Endodermal cell (in vitro differentiated cells): ENCODE results near the gene P2RY8. TPM values are rescaled to one million over a fixed set of nuclear protein-coding genes. Genes with fewer than 3 reads are reported as not detected.
"Not testable (repeated sequence)": the region's sequence is repeated elsewhere in the genome, so short reads cannot be mapped to it uniquely, and the experiment has no call there.

Source experiments
- DNase-seq: peaks from one replicate; pipeline ENCODE4 v3.0.0-alpha.2; 2017
- H3K27ac ChIP-seq: 2 replicates; pipeline ENCODE4 v1.5.1; 2013; ENCODE audit warnings: mild to moderate bottlenecking, low read depth, low read length, moderate library complexity
- H3K27me3 ChIP-seq: 2 replicates; pipeline ENCODE4 v1.6.1; 2013; ENCODE audit warnings: mild to moderate bottlenecking, low read length, moderate library complexity; ENCODE audit not compliant: insufficient read depth, control insufficient read depth, poor library complexity, severe bottlenecking
- H3K36me3 ChIP-seq: 2 replicates; pipeline ENCODE4 v1.7.0; 2013; ENCODE audit warnings: mild to moderate bottlenecking, low read length, moderate library complexity; ENCODE audit not compliant: control insufficient read depth, insufficient read depth
- H3K4me1 ChIP-seq: one replicate; pipeline ENCODE4 v1.7.0; 2013; ENCODE audit warnings: low read length; ENCODE audit not compliant: control insufficient read depth, insufficient read depth
- H3K4me3 ChIP-seq: 2 replicates; pipeline ENCODE4 v1.5.1; 2013; ENCODE audit warnings: mild to moderate bottlenecking, low read length, moderate library complexity
- H3K9ac ChIP-seq: 2 replicates; pipeline ENCODE4 v1.6.1; 2013; ENCODE audit warnings: mild to moderate bottlenecking, low read length, moderate library complexity; ENCODE audit not compliant: poor library complexity, severe bottlenecking; ENCODE audit errors: extremely low read depth
- H3K9me3 ChIP-seq: 2 replicates; pipeline ENCODE4 v1.6.1; 2013; ENCODE audit warnings: mild to moderate bottlenecking, low read length, moderate library complexity; ENCODE audit not compliant: control insufficient read depth
- H3K27ac Mint-ChIP-seq: 2 replicates; pipeline ENCODE4 v1.8.0; 2020; ENCODE audit warnings: mixed read lengths
- H3K27me3 Mint-ChIP-seq: 2 replicates; pipeline ENCODE4 v1.8.0; 2021; ENCODE audit warnings: mild to moderate bottlenecking, mixed read lengths; ENCODE audit not compliant: insufficient read depth
- H3K36me3 Mint-ChIP-seq: 2 replicates; pipeline ENCODE4 v1.8.0; 2020; ENCODE audit warnings: low read depth, mixed read lengths
- H3K4me1 Mint-ChIP-seq: 2 replicates; pipeline ENCODE4 v1.8.0; 2020; ENCODE audit warnings: mixed read lengths
- H3K4me3 Mint-ChIP-seq: 2 replicates; pipeline ENCODE4 v1.8.0; 2020; ENCODE audit warnings: mild to moderate bottlenecking, moderate library complexity, mixed read lengths
- H3K9me3 Mint-ChIP-seq: 2 replicates; pipeline ENCODE4 v1.8.0; 2020; ENCODE audit warnings: mild to moderate bottlenecking, mixed read lengths
- WGBS, 2 experiments: methylation state at CpG; one replicate each; pipeline versions ENCODE4 v1.1.5 to v1.1.7; 2013; ENCODE audit warnings: missing lambda C conversion rate in 2 of 2, mixed read lengths in 1 of 2; ENCODE audit not compliant: insufficient coverage in 1 of 2, insufficient read length in 1 of 2; 5-methylcytosine and 5-hydroxymethylcytosine counted together
- total RNA-seq, 2 donors: library from RNA; stranded (reverse); fragmentation: NEBNext Ultra II Directional in 1 of 2; extraction: Animal tissue kit (Norgen Biotek cat#: 25700) in 1 of 2; gene quantifications; 2 replicates in 1 of 2; 3 replicates in 1 of 2; pipeline ENCODE4 v1.2.1, GENCODE V29; 2021
- TF ChIP-seq, protein P1 (sequence below): fragments of 200-600 bp; sonication (generic); conservative IDR thresholded peaks from 2 replicates; pipeline ENCODE4 v1.5.0; 2021; ENCODE audit warnings: antibody characterized with exemption, mild to moderate bottlenecking

P2RY8 gene
- total RNA-seq, 2 donors from 2014 or later: not detected

DNA sequence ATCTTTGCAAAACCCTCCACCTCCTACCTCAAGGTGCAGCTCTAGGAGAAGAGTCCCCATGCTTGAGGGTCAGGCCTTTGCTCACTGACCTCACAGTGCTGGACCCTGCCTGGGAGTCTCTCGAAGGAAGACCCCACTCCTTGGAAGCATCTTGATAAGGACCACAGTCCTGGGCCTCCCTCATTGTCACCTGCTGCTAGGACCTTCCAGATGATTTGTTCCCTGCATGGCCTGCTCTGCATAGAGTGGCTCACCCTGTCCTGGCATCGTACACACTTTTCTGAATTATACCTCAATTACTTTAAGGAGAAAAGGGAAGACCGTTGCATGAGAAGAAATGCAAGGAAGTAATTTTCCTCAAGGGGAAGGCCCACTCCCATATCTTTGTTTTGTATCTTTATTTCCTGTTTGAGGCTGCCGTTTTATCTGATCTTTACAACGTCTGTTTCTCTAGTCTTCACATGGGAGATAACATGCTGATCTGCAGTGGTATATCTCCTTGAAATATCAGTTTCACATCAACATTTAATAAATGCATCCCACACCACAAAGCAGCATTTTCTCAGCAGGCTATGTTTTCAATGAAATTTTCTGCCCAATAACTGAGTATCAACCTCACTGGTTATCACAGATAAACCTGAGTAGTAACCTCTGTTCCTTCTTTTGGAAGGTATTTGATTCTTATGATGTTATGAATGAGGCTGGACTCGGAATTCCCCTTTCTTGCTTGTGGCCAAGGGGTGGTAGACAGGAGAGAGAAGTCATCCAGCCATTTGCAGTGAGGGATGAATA is 39.4 kb upstream of the P2RY8 start:
- WGBS, 2 experiments: 75 to 84% methylated on average over 6 of the region's 6 CpGs
- Histone ChIP-seq H3K9me3 (no peaks in the 10 kb centered on the region), H3K36me3 (no peaks in the 10 kb centered on the region), H3K27ac (no peak overlapping the region), H3K4me3 (no peak overlapping the region), H3K27me3 (no peaks in the 10 kb centered on the region), H3K9ac (no peak overlapping the region), H3K4me1 (no peaks in the 10 kb centered on the region)
- DNase-seq: no peak
- Mint-ChIP-seq H3K4me1 (no peaks in the 10 kb centered on the region), H3K36me3 (no peaks in the 10 kb centered on the region), H3K27ac (no peak overlapping the region), H3K9me3 (peaks cover 4% of the 10 kb centered on the region), H3K27me3 (peaks cover 3% of the 10 kb centered on the region), H3K4me3 (no peak overlapping the region)
- TF ChIP-seq, protein P1, sequence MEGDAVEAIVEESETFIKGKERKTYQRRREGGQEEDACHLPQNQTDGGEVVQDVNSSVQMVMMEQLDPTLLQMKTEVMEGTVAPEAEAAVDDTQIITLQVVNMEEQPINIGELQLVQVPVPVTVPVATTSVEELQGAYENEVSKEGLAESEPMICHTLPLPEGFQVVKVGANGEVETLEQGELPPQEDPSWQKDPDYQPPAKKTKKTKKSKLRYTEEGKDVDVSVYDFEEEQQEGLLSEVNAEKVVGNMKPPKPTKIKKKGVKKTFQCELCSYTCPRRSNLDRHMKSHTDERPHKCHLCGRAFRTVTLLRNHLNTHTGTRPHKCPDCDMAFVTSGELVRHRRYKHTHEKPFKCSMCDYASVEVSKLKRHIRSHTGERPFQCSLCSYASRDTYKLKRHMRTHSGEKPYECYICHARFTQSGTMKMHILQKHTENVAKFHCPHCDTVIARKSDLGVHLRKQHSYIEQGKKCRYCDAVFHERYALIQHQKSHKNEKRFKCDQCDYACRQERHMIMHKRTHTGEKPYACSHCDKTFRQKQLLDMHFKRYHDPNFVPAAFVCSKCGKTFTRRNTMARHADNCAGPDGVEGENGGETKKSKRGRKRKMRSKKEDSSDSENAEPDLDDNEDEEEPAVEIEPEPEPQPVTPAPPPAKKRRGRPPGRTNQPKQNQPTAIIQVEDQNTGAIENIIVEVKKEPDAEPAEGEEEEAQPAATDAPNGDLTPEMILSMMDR: no peak

GRCh38 chrX:1574181-1574580 is 37.2 kb upstream of the P2RY8 start:
- H3K9me3 ChIP-seq, H3K4me1 Mint-ChIP-seq, H3K4me1 ChIP-seq, H3K27ac ChIP-seq, H3K27me3 Mint-ChIP-seq, H3K36me3 Mint-ChIP-seq, H3K27me3 ChIP-seq, H3K9me3 Mint-ChIP-seq, H3K27ac Mint-ChIP-seq, H3K4me3 Mint-ChIP-seq, H3K36me3 ChIP-seq, DNase-seq, H3K4me3 ChIP-seq, H3K9ac ChIP-seq: not testable (repeated sequence)
- WGBS, 2 experiments: 88 to 91% methylated on average over 17 to 19 of the region's 19 CpGs

GRCh38 chrX:1564750-1565683 is 28.0 kb upstream of the P2RY8 start:
- Mint-ChIP-seq H3K4me3 (no peak overlapping the region), H3K4me1 (no peaks in the 10 kb centered on the region), H3K27ac (no peak overlapping the region), H3K36me3 (no peaks in the 10 kb centered on the region), H3K9me3 (peaks cover 1% of the 10 kb centered on the region), H3K27me3 (peaks cover 3% of the 10 kb centered on the region)
- 85% methylated on average over 7 to 8 of the region's 10 CpGs for WGBS, 2 experiments
- H3K9me3 ChIP-seq: no peaks in the 10 kb centered on the region
- H3K9ac ChIP-seq: no peak overlapping the region
- no peaks in the 10 kb centered on the region for H3K4me1 ChIP-seq
- no peaks in the 10 kb centered on the region for H3K27me3 ChIP-seq
- TF ChIP-seq, protein P1: no peak
- H3K27ac ChIP-seq: no peak overlapping the region
- no peak for DNase-seq
- H3K36me3 ChIP-seq: no peaks in the 10 kb centered on the region
- no peak overlapping the region for H3K4me3 ChIP-seq

GRCh38 chrX:1564077-1564476 is 27.1 kb upstream of the P2RY8 start:
- not testable (repeated sequence) for H3K4me3 ChIP-seq, H3K27me3 Mint-ChIP-seq, H3K27me3 ChIP-seq, H3K4me3 Mint-ChIP-seq, H3K27ac ChIP-seq, H3K36me3 ChIP-seq, H3K4me1 Mint-ChIP-seq, H3K4me1 ChIP-seq, H3K9me3 ChIP-seq, H3K9ac ChIP-seq, H3K27ac Mint-ChIP-seq, H3K9me3 Mint-ChIP-seq, DNase-seq, H3K36me3 Mint-ChIP-seq
- 80 to 84% methylated on average over 1 to 7 of the region's 7 CpGs for WGBS, 2 experiments
